ENCODE results near the gene KLHL22.
A peak's percentile ranks its signal among the peaks of the same experiment; 100 is the strongest.
"Not testable (repeated sequence)": the region's sequence is repeated elsewhere in the genome, so short reads cannot be mapped to it uniquely, and the experiment has no call there.

Gene KLHL22, protein sequence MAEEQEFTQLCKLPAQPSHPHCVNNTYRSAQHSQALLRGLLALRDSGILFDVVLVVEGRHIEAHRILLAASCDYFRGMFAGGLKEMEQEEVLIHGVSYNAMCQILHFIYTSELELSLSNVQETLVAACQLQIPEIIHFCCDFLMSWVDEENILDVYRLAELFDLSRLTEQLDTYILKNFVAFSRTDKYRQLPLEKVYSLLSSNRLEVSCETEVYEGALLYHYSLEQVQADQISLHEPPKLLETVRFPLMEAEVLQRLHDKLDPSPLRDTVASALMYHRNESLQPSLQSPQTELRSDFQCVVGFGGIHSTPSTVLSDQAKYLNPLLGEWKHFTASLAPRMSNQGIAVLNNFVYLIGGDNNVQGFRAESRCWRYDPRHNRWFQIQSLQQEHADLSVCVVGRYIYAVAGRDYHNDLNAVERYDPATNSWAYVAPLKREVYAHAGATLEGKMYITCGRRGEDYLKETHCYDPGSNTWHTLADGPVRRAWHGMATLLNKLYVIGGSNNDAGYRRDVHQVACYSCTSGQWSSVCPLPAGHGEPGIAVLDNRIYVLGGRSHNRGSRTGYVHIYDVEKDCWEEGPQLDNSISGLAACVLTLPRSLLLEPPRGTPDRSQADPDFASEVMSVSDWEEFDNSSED

DNA sequence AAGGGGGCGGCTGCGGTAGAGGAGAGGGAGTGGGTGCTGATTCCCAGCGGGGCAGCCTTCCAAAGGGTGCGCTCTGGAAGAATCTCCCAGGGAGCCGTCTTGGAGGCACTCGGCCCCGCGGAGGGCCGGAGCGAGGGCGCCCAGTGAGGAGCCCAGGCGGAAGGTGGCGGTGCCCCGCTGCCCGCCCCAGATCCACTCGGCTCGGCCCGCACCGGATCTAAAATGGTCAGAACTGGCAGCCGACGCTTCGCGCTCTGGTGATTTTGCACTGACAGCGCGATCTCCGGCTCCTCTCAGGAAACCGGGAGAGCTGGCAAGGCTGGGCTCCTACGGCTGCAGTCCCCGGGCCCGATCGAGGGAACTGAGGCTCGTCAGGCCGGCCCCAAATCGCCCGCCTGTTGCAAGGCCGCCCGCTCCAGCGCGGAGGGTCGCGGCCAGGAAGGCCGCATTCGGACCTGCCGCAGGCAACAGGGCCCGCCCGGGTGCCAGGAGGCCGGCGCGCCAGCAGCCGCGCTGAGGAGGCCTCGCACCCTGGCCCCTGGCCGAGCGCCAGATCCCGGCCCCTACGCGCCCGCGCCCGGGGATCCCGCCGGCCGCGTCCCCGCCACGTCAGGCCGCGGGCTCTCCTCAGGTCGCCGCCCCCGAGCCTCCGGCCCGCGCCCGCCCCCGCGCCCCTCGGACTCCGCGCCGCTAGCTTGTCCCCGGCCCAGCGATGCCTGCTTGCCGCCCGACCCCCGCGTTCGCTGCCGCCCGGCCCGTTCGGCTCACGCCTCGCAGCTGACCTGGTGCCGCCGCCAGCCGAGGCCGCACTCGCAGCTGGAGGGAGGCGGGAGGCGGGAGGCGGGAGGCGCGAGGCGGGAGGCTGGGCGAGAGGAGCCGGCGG lies at the start of gene KLHL22:
Gene KLHL22, minus strand, starts transcription at position 818 of the 883 bp plus-strand sequence. CDS start 6,584 bp downstream, outside the sequence.
- peak; percentile 41 for DNase-seq (ENCODE audit: low spot score)

DNA sequence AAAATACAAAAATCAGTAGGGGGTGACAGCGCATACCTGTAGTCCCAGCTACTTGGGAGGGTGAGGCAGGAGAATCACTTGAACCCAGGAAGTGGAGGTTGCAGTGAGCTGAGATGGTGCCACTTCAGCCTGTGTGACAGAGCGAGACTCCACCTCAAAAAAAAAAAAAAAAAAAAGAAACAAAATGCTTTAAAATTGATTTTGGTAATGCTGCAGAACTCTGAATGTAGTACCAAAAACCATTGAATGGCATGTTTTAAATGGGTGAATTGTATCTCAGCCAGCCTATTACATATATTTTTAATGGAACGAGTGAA lies 49.7 kb upstream of the KLHL22 start:
- DNase-seq (ENCODE audit: low spot score) = not testable (repeated sequence)

DNA sequence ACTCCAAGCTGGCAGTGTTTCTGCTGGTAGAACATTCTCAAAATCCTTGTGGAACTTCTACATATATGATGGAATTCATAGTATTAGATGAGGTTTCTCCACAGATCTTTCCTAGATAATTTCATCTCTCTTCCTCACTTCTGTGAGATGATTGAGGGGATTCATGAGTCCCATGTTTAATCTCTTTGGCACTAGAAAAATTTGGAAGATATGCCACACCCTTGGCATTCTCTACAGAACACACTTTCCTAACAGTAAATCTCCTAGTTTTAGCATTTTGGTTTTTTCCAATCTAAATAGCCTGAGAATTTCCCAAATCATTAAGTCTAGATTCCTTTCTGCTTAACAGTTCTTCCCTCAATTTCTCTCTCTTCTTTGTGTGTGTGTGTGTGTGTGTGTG lies 47.1 kb upstream of the KLHL22 start:
- no peak for DNase-seq (ENCODE audit: low spot score)

GRCh38 chr22:20542055-20542454 lies 46.5 kb upstream of the KLHL22 start:
- no peak for DNase-seq (ENCODE audit: low spot score)

DNA sequence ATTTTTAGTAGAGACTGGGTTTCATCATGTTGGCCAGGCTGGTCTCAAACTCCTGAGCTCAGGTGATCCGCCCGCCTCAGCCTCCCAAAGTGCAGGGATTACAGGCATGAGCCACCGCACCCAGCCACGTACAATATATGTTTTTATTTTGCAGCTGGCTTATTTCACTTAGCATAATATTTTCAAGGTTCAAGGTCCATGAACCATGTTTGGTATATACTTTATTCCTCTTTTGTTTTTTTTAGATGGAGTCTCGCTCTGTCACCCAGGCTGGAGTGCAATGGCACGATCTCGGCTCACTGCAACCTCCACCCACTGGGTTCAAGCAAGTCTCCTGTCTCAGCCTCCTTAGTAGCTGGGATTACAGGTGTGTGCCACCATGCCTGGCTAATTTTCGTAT lies 43.3 kb upstream of the KLHL22 start:
- DNase-seq (ENCODE audit: low spot score) = not testable (repeated sequence)

DNA sequence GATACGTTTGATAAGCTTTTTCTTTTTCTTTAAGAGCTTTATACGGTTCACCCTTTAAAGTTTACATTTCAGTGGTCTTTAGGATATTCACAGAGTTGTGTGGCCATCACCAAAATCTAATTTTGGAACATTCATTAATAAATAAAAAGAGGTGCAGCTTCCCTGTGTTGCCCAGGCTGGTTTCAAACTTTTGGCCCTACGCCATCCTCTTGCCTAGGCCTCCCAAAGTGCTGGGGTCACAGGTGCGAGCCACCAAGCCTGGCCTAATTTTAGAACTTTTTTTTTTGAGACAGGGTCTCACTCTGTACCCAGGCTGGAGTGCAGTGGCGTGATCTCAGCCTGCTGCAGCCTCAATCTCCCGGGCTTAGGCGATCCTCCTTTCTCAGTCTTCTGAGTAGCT lies 42.4 kb upstream of the KLHL22 start:
- no peak for DNase-seq (ENCODE audit: low spot score)

DNA sequence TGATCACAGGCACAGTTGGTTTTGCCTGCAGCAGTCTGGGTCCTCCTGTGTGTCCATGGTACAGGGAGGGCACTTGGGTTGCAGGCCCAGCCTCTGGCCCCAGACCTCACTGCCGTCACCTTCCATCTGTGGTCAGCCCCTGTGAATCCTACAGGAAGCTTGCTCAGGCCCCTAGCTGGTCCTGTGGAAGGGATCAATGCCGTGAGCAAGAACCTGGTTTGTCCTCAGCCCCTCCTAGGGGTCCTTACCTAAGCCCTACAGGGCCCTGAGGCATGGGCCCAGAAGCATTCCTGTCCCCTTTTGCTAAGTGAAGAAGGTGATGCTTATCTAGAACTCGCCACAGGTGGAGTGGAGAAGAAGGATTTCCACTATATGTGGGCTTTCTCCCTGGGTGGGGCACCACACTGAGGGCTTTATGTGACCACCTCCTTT lies 41.7 kb upstream of the KLHL22 start:
- no peak for DNase-seq (ENCODE audit: low spot score)

DNA sequence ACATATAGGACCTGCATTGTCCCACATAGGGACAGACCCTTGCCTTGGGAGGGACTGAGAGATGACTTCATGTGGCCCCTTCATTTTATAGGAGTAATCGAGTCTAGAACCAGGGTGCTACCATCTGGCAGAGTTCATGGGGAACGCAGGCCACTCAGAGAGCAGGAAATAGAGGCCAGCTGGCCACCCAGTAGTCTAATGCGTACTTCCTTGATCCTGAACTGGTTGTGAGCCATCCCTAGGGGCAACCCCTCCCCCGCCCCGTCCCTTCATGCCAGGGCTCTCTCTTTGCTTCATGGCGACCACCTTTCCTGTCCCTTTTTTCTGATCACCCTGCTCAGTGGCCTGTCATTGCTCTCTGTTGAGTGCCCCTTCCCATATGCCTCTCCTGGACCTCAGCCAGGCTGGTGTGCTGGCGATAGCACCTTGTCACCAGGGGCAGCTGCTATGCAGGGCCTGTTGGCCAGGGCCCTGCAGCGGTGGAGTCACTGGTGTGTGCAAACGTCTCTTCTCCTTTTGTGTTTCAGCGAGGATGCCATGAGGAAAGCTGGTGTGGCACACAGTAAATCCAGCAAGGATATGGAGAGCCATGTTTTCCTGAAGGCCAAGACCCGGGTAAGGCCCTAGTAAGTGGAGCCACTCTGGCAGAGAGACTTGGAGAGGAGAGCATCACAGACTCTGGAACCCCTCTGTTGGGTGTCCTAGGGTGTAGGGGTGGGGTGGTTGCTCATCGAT lies 41.2 kb upstream of the KLHL22 start:
- DNase-seq (ENCODE audit: low spot score) = no peak

DNA sequence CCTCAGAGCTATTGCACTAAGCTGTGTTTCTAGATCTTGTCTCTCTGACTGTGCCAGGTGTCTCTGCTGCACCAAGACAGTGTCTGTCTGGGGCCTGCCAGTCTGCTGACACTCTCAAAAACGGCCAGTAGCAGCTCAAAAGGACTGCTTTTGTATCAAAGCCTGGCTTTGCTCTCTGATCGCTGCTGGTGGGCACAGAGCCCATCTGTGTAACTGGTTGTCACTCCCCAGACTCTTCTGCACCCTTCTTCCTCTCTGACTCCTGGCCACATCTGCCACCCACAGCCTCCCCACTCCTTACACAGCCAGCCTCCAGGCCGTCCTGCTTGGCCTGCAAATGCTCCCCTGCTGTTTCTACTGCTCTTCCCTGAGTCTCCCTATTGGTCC lies 38.3 kb upstream of the KLHL22 start:
- DNase-seq (ENCODE audit: low spot score) = no peak

DNA sequence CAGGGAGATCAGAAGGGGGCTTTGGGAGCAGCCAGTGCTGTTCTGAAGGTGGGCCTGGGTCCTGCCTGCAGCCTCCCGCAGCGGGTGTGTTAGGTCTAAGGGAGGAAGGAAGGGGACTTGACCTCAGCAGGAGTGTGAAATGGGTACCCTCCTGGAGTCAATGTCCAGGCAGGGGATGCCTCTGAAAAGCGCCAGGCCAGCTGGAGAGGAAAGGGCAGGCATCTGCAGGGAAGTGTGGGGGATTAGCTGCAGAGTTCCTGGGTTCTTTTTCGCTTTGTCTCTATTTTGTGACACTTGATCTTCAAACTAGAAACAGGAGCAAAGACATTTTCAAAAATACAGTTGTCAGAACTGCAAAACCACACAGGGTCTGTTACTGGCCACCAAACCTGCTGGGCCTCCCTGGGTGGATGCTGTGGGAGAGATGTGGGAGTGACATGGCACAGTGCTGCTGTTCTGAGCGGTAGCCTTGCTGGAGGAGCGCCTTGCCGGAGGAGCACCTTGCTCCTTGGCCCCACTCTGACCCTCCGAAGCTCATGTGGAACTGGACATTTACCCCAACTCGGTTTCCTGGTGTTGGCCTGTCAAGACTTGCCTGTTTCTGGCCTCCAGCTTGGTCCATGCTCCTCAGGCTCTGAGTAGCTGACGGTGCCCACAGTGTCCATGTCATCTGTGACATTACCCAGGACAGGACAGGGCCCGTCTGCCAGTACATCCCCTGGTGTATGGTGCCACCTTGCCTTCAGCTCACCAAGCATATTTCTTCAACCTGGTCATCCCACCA lies 37.7 kb upstream of the KLHL22 start:
- DNase-seq (ENCODE audit: low spot score) = no peak

DNA sequence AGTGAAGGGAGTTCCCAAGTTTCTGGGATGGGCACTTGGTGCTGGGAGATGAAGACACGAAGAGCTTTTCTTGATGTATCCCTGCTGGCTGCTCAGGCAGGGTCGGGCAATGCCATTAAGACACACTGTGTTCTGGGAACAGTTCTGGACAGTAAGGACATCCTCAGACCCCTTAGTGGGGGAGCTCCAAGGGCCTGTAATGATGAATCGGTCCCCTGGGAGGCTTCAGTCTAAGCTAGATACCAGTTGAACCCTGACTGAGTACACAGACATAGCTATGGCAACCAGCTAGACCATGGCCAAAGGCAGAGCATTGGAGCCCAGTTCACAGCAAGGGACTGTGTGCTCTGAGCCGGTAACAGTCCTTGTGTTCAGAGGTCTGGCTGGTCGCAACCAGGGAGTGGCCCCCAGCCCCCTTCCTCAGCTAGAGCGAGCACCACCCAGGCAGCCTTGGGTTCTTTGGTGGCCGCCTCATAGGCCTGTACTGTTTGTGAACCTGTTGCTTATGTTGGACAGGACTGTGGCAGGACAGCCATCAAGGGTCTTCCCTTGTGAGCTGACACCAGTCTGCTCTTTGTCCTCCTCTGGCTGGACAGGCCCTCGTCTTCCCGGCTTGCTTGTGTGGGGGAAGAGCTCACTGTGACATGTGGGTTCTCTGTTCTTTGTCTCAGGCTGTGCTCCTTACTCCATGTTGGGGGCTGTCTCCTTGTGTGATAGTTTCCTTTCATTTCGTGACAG lies 36.8 kb upstream of the KLHL22 start:
- DNase-seq (ENCODE audit: low spot score) = no peak

- DNase-seq (ENCODE audit: low spot score) = no peak
These were observed 36.0 kb upstream of the KLHL22 start for GRCh38 chr22:20531404-20532201.

GRCh38 chr22:20531154-20531403 lies 35.5 kb upstream of the KLHL22 start:
- no peak for DNase-seq (ENCODE audit: low spot score)

DNA sequence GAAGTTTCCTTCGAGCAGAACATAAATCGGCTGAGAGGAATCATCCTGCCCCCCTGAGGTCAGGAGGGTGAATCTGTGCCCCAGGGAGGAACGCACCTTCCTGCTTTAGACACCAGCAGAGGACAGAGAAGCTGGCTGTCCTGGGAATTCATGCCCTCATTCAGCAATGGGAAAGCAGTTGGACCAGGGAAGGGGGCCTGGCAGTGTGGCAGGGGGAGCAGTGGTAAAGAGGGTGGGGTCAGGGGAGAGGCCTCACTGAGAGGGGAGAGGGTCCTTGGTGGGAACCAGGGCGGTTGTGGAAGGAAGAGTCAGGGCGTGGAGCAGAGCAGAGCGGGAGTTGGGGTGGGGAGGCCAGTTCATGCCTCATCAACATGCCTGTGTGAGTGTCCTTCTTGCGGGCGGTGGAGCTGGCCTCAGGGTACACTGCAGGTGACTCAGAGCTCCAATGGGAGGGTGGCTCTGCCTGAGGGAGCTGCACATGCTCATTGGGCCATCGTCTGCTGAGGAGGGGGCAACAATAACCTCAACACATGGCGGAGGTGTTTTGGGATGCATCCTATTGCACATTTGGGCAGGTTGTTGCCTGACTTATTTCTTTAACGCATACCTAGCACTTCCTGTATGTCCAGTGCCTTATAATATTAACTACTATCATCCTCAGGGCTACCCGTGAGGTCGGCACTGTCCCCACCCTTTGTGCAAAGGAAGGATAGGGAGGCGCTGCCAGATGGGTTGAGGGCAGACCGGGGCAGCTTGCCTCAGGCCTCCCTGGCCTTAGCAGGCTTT lies 35.0 kb upstream of the KLHL22 start:
- no peak for DNase-seq (ENCODE audit: low spot score)

- DNase-seq (ENCODE audit: low spot score) = no peak
These were observed 32.9 kb upstream of the KLHL22 start for GRCh38 chr22:20528405-20528978.

GRCh38 chr22:20526628-20527355 lies 31.2 kb upstream of the KLHL22 start:
- no peak for DNase-seq (ENCODE audit: low spot score)

DNA sequence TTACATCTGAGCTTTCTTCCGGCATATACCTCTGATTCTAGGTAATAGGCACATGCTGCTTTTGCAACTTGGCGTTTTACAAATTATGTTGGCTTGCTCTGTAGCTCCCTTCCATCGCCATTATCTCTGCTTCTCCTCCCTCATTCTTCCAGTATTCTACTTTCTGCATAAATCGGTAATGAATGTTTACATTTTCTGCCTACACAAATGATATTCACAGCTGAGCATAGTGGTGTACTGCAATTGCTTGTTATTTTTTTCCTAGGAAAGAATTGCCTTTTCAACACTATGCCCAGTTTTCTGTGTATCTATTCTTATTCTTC lies 30.7 kb upstream of the KLHL22 start:
- no peak for DNase-seq (ENCODE audit: low spot score)

DNA sequence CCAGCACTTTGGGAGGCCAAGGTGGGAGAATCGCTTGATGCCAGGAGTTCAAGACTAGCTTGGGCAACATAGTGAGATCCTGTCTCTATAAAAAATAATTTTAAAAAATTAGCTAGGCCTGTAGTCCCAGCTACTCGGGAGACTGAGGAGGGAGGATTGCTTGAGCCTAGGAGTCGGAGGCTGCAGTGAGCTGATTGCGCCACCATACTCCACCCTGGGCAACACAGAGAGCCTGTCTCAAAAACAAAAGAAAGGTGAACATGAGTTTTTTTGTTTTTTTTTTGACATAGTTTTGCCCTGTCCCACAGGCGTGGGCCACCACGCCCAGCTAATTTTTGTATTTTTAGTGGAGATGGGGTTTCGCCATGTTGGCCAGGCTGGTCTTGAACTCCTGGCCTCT lies 29.5 kb upstream of the KLHL22 start:
- DNase-seq (ENCODE audit: low spot score) = no peak

All from germinal center (tissue), 1 donor.